Neural progenitor cell (in vitro differentiated cells): ENCODE measurements around the gene CDK1. TPM values are rescaled to one million over a fixed set of nuclear protein-coding genes. Genes with fewer than 3 reads are reported as not detected.

Experiments used
- DNase-seq: peaks from one replicate; pipeline ENCODE4 v3.0.0-alpha.2; 2016; ENCODE audit warnings: low spot score
- H2AFZ ChIP-seq: fragments of 200-600 bp; sonication (generic); replicated peaks from 2 replicates; pipeline ENCODE4 v1.6.1; 2016; ENCODE audit warnings: antibody characterized with exemption
- H3F3A ChIP-seq: fragments of 200-600 bp; sonication (generic); 2 replicates; pipeline ENCODE4 v1.6.1; 2016; ENCODE audit warnings: antibody characterized with exemption, low read depth
- H3K27ac ChIP-seq: fragments of 200-600 bp; sonication (generic); 2 replicates; pipeline ENCODE4 v1.5.1; 2016; ENCODE audit warnings: mild to moderate bottlenecking
- H3K27me3 ChIP-seq: fragments of 200-600 bp; sonication (generic); 2 replicates; pipeline ENCODE4 v1.6.1; 2016; ENCODE audit warnings: mild to moderate bottlenecking, moderate library complexity
- H3K36me3 ChIP-seq: fragments of 200-600 bp; sonication (generic); 2 replicates; pipeline ENCODE4 v1.5.1; 2016
- H3K4me1 ChIP-seq: fragments of 200-600 bp; sonication (generic); 2 replicates; pipeline ENCODE4 v1.6.1; 2016; ENCODE audit warnings: mixed run types
- H3K4me2 ChIP-seq: fragments of 200-600 bp; sonication (generic); 2 replicates; pipeline ENCODE4 v1.6.1; 2016
- H3K4me3 ChIP-seq: fragments of 200-600 bp; sonication (generic); 2 replicates; pipeline ENCODE4 v1.5.1; 2016
- H3K79me2 ChIP-seq: fragments of 200-600 bp; sonication (generic); 2 replicates; pipeline ENCODE4 v1.6.1; 2016; ENCODE audit warnings: low read depth
- H3K9ac ChIP-seq: fragments of 200-600 bp; sonication (generic); 2 replicates; pipeline ENCODE4 v1.6.1; 2016
- H3K9me3 ChIP-seq: fragments of 200-600 bp; sonication (generic); 2 replicates; pipeline ENCODE4 v1.5.1; 2016; ENCODE audit warnings: low read depth
- H4K20me1 ChIP-seq: fragments of 200-600 bp; sonication (generic); 2 replicates; pipeline ENCODE4 v1.6.1; 2016; ENCODE audit warnings: low read depth
- H3K27ac Mint-ChIP-seq: 3 replicates; pipeline ENCODE4 v1.8.0; 2021; ENCODE audit warnings: mixed read lengths
- H3K27me3 Mint-ChIP-seq: 2 replicates; pipeline ENCODE4 v1.8.0; 2022; ENCODE audit warnings: low read depth, mild to moderate bottlenecking, inconsistent platforms, moderate library complexity, mixed read lengths; ENCODE audit not compliant: insufficient read depth
- H3K36me3 Mint-ChIP-seq: 3 replicates; pipeline ENCODE4 v1.8.0; 2021; ENCODE audit warnings: mixed read lengths
- H3K4me1 Mint-ChIP-seq: 3 replicates; pipeline ENCODE4 v1.8.0; 2021; ENCODE audit warnings: mixed read lengths
- H3K4me3 Mint-ChIP-seq: 3 replicates; pipeline ENCODE4 v1.8.0; 2021; ENCODE audit warnings: mild to moderate bottlenecking, moderate library complexity, mixed read lengths
- H3K9me3 Mint-ChIP-seq: 3 replicates; pipeline ENCODE4 v1.8.0; 2020; ENCODE audit warnings: mixed read lengths
- CTCF ChIP-seq: fragments of 200-600 bp; sonication (generic); IDR thresholded peaks from 2 replicates; pipeline ENCODE4 v1.5.1; 2017; ENCODE audit warnings: antibody characterized with exemption, mild to moderate bottlenecking
- EZH2 ChIP-seq: fragments of 200-600 bp; sonication (generic); IDR thresholded peaks from 2 replicates; pipeline ENCODE4 v1.6.1; 2017; ENCODE audit warnings: antibody characterized with exemption, mild to moderate bottlenecking, moderate library complexity
- EZH2phosphoT487 ChIP-seq: fragments of 200-600 bp; sonication (generic); IDR thresholded peaks from 2 replicates; pipeline ENCODE4 v1.6.1; 2017; ENCODE audit warnings: antibody characterized with exemption
- total RNA-seq: library from RNA; depleted of rRNA; stranded (reverse); fragments of >200 nt; gene quantifications from 2 replicates; pipeline ENCODE4 v1.2.3, GENCODE V29; 2015; ENCODE audit warnings: low replicate concordance

CDK1 gene
- total RNA-seq, 1 donor from 2014 or later, result 421 TPM

- H4K20me1 ChIP-seq, result no peaks in the 10 kb centered on the region
- no peaks in the 10 kb centered on the region for H3K27me3 ChIP-seq
- H3F3A ChIP-seq, result no peaks in the 10 kb centered on the region
- H3K4me1 Mint-ChIP-seq, result peaks cover 17% of the 10 kb centered on the region
- H3K9me3 ChIP-seq, result no peaks in the 10 kb centered on the region
- H3K36me3 Mint-ChIP-seq, result no peaks in the 10 kb centered on the region
- no peak overlapping the region for H2AFZ ChIP-seq
- no peak overlapping the region for H3K4me2 ChIP-seq
- H3K79me2 ChIP-seq, result no peaks in the 10 kb centered on the region
- H3K36me3 ChIP-seq, result no peaks in the 10 kb centered on the region
- no peak for DNase-seq
- no peak overlapping the region for H3K27ac Mint-ChIP-seq
- no peak overlapping the region for H3K27ac ChIP-seq
- H3K9ac ChIP-seq, result no peak overlapping the region
- TF ChIP-seq CTCF (no peak), EZH2phosphoT487 (no peak), EZH2 (no peak)
- H3K4me3 ChIP-seq, result no peak overlapping the region
- H3K27me3 Mint-ChIP-seq, result no peaks in the 10 kb centered on the region
- no peak overlapping the region for H3K4me3 Mint-ChIP-seq
- H3K9me3 Mint-ChIP-seq, result no peaks in the 10 kb centered on the region
- H3K4me1 ChIP-seq, result no peaks in the 10 kb centered on the region
These were observed 28.6 kb downstream of the CDK1 start for GRCh38 chr10:60806921-60807320.

- Mint-ChIP-seq H3K36me3 (no peaks in the 10 kb centered on the region), H3K27me3 (no peaks in the 10 kb centered on the region), H3K9me3 (no peaks in the 10 kb centered on the region), H3K27ac (peak overlapping the region; percentile 33), H3K4me1 (peaks cover 17% of the 10 kb centered on the region), H3K4me3 (no peak overlapping the region)
- Histone ChIP-seq H3K4me2 (no peak overlapping the region), H3K9ac (no peak overlapping the region), H3K4me3 (no peak overlapping the region), H3K36me3 (no peaks in the 10 kb centered on the region), H3F3A (no peaks in the 10 kb centered on the region), H2AFZ (no peak overlapping the region), H3K79me2 (no peaks in the 10 kb centered on the region), H3K27ac (no peak overlapping the region), H3K27me3 (no peaks in the 10 kb centered on the region), H4K20me1 (no peaks in the 10 kb centered on the region), H3K9me3 (no peaks in the 10 kb centered on the region), H3K4me1 (no peaks in the 10 kb centered on the region)
- TF ChIP-seq EZH2, result no peak
- TF ChIP-seq EZH2phosphoT487, result no peak
- no peak for TF ChIP-seq CTCF
- no peak for DNase-seq
These were observed 29.2 kb downstream of the CDK1 start for GRCh38 chr10:60807499-60807898.

- DNase-seq, result no peak
- H3K4me3 ChIP-seq, result no peak overlapping the region
- peaks cover 17% of the 10 kb centered on the region for H3K4me1 Mint-ChIP-seq
- H4K20me1 ChIP-seq, result no peaks in the 10 kb centered on the region
- H3K27me3 ChIP-seq, result no peaks in the 10 kb centered on the region
- no peaks in the 10 kb centered on the region for H3K9me3 ChIP-seq
- no peaks in the 10 kb centered on the region for H3F3A ChIP-seq
- H3K36me3 ChIP-seq, result no peaks in the 10 kb centered on the region
- H3K79me2 ChIP-seq, result no peaks in the 10 kb centered on the region
- H3K4me2 ChIP-seq, result no peak overlapping the region
- no peak overlapping the region for H3K27ac ChIP-seq
- TF ChIP-seq EZH2phosphoT487, result no peak
- TF ChIP-seq EZH2, result no peak
- no peak for TF ChIP-seq CTCF
- no peak overlapping the region for H3K9ac ChIP-seq
- H3K4me1 ChIP-seq, result no peaks in the 10 kb centered on the region
- H3K36me3 Mint-ChIP-seq, result no peaks in the 10 kb centered on the region
- H3K27ac Mint-ChIP-seq, result no peak overlapping the region
- no peak overlapping the region for H2AFZ ChIP-seq
- H3K9me3 Mint-ChIP-seq, result no peaks in the 10 kb centered on the region
- no peaks in the 10 kb centered on the region for H3K27me3 Mint-ChIP-seq
- H3K4me3 Mint-ChIP-seq, result no peak overlapping the region
These were observed 29.8 kb downstream of the CDK1 start for GRCh38 chr10:60808036-60808435.
